NCI-H510A treated with DMSO at 0.1 percent for 48 hours (cell line): Measurements from ENCODE around the gene SDCCAG8.

Experiments
- DNase-seq: peaks from one replicate; lab custom pipeline; 2025; lab: John Stamatoyannopoulos, UW

Gene SDCCAG8

GRCh38 chr1:243483071-243483771 lies 227.4 kb downstream of the SDCCAG8 start:
- no peak for DNase-seq

GRCh38 chr1:243483952-243484351 lies 228.1 kb downstream of the SDCCAG8 start:
- DNase-seq = no peak

- DNase-seq = no peak
Measured at GRCh38 chr1:243487036-243487648, 231.3 kb downstream of the SDCCAG8 start.

- no peak for DNase-seq
Measured at GRCh38 chr1:243487649-243488227, 231.9 kb downstream of the SDCCAG8 start.

GRCh38 chr1:243488459-243489157 lies 232.8 kb downstream of the SDCCAG8 start:
- no peak for DNase-seq

GRCh38 chr1:243489158-243489527 lies 233.3 kb downstream of the SDCCAG8 start:
- no peak for DNase-seq

GRCh38 chr1:243489681-243490546 lies 234.1 kb downstream of the SDCCAG8 start:
- no peak for DNase-seq

GRCh38 chr1:243490748-243491686 lies 235.2 kb downstream of the SDCCAG8 start:
- DNase-seq = no peak

- no peak for DNase-seq
Measured at GRCh38 chr1:243493156-243494129, 237.6 kb downstream of the SDCCAG8 start.

GRCh38 chr1:243494741-243495431 lies 239.0 kb downstream of the SDCCAG8 start:
- no peak for DNase-seq

GRCh38 chr1:243495442-243496186 lies 239.8 kb downstream of the SDCCAG8 start:
- DNase-seq = no peak

- no peak for DNase-seq
Measured at GRCh38 chr1:243496187-243496646, 240.4 kb downstream of the SDCCAG8 start.

- no peak for DNase-seq
Measured at GRCh38 chr1:243496806-243497205, 241.0 kb downstream of the SDCCAG8 start.

- DNase-seq = no peak
Measured at GRCh38 chr1:243497939-243498681, 242.3 kb downstream of the SDCCAG8 start.

GRCh38 chr1:243499248-243499647 lies 243.4 kb downstream of the SDCCAG8 start:
- no peak for DNase-seq

- DNase-seq = no peak
Measured at GRCh38 chr1:243499711-243500110, 243.9 kb downstream of the SDCCAG8 start.

- no peak for DNase-seq
Measured at GRCh38 chr1:243500512-243500911, 244.7 kb downstream of the SDCCAG8 start.
